ENCODE data around the gene ZCCHC24.

Gene ZCCHC24

GRCh38 chr10:79394664-79395063, 50.8 kb downstream of the ZCCHC24 start:
- no peak for DNase-seq

- no peak for DNase-seq
These were observed 51.4 kb downstream of the ZCCHC24 start for GRCh38 chr10:79393924-79394610.

- DNase-seq: no peak
These were observed 52.1 kb downstream of the ZCCHC24 start for GRCh38 chr10:79393221-79393923.

GRCh38 chr10:79392506-79393176, 52.8 kb downstream of the ZCCHC24 start:
- no peak for DNase-seq

GRCh38 chr10:79392020-79392398, 53.4 kb downstream of the ZCCHC24 start:
- DNase-seq: no peak

DNA sequence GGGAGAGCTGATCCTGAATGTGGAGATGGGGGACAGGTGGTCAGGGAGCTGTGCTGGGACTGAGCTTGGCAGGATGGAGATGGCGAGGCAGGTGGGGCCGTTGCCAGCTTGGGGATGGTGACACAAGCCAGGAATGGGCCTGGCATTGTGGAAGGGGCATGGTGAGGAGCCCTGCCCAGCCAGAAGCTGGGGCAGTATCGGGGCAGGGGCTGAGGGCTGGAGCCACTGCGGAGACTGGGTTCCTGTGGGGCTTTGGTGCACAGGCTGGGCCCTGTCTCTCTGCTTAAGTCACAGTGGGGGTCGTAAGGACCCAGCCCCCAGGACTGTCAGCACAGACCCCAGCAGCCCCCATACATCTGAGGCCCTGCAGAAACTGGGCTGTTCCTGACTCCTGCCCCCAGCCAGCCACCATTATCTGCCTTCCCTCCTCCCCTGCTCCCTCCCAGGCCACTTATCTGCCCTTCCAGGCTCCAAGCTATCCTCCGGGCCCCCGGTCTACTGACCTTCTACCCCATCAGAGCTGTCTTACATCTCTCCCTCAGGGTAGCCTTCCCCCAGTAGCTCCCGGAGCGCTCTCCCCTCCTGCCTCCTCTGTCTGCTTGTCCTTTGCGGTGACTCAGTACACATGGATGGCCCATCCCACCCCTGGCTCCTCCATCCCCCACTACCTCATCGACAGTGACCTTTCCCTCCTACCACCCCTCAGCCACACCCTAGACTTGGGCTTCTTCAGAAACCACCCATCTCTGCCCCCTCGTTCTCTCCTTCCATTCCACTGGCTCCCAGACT, 54.0 kb downstream of the ZCCHC24 start:
- no peak for DNase-seq

DNA sequence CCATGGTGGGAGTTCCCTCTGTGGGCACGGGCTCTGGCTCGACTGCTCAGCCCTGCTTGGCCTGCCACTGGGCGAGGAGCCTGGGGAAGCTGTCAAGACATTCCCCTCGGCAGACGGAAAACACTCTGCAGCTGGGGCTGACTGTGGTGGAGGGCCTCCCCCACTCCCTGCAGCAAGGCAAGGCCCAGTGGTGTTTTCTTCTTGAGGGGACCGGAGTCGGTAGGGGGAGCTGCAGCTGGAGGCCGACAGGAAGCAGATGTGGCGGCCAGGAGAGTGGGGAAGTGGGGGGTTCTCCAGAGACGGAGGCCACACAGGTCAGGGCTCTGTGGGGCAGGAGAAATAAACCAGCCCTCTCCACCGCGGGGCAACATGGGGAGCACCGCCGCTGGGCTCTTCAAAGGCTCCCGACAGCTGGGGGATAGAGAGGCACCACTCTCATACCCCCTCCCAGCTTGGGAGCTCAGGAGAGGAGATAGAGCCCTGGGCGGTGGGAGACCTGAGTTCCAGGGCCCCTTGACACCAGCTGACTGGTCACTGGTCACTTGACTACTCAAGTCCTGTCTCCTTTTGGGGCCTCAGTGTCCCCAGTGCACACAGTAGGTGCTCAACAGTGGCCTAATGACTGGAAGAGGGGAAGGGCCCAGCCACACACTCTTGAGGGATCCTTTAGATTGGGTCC, 54.7 kb downstream of the ZCCHC24 start:
- DNase-seq: no peak

GRCh38 chr10:79390057-79390456, 55.4 kb downstream of the ZCCHC24 start:
- no peak for DNase-seq

- no peak for DNase-seq
These were observed 57.2 kb downstream of the ZCCHC24 start for GRCh38 chr10:79387974-79388850.

DNA sequence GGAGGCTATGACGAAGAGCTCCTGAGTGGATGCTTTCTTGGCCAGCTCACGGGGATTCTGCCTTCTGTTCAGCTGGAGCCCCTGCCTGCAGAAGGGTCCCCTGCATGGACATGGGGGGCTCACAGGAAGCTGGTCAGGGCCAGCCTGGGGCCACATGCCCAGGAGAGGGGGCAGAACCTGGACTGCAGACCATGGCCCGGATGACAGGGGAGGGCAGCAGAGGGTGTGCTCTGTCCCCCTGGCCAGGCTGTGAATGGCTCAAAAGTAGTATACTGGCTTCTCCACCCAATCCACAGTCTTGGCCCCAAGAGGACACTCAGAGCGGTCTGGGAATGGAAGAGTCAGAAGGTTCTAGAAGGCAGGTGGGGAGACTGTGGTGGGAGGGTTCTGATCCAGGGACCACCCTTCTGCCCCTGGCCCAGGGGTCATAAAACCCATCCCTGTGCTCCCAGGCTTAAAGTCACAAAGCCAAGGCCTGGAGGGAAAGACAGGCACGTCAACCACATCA, 57.9 kb downstream of the ZCCHC24 start:
- no peak for DNase-seq

DNA sequence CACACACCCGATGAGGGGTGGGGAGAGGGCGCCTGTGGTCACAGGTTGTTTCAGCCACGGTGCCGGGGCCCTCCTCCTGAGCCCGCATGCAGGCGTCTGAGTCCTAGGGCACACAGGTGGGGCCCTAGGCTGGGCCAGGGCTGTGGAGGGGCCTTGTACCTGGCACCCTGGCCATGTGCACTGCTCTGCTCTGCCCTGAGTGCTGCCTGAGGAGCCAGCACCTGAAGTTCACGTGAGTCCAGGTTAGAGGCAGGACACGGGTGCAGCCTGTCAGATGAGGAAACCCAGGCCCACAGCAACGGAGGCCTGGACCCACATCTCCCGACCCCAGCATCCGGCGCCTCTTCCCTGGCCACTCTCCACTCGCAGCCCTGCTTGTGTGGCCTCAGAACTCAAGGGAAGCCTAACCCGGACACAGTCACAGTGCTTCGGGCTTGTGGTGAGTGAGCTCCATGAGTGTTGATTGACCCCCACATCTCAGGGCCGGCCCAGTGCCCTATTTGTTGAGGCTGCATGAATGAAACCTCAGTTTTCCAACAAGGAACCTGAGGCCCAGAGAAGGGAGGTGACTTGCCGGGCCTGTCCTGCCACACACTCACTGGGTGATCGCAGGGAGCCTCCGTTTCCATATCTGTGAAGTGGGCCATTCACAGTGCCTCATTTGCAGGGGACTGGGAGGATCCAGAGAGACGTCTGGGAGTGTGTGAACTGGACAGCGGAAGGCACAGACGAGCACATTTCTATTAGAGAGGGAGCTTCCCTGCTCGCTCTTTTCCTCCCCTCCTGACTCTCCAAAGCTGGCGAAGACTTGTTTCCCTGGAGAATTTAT, 58.6 kb downstream of the ZCCHC24 start:
- DNase-seq: peak; percentile 6

GRCh38 chr10:79385804-79386531, 59.5 kb downstream of the ZCCHC24 start:
- no peak for DNase-seq

DNA sequence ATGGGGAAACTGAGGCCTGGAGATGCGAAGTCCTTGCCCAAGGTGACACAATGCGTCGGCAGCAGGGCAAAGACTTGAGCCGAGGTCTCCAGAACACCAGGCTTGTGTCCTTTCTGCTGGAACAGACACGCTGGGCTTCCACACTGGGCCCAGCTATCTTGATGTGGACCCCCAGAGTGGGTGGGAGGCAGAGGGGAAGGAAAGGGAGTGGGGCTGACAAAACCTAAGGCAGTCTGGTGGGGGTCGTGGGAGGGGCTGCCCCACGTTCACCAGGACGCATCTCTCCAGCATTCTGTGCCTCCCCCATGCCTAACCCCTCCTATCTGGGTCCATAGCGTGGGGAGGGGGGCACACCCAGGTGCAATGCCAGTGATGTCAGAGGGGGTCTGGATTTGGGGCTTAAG, 60.0 kb downstream of the ZCCHC24 start:
- DNase-seq: no peak

DNA sequence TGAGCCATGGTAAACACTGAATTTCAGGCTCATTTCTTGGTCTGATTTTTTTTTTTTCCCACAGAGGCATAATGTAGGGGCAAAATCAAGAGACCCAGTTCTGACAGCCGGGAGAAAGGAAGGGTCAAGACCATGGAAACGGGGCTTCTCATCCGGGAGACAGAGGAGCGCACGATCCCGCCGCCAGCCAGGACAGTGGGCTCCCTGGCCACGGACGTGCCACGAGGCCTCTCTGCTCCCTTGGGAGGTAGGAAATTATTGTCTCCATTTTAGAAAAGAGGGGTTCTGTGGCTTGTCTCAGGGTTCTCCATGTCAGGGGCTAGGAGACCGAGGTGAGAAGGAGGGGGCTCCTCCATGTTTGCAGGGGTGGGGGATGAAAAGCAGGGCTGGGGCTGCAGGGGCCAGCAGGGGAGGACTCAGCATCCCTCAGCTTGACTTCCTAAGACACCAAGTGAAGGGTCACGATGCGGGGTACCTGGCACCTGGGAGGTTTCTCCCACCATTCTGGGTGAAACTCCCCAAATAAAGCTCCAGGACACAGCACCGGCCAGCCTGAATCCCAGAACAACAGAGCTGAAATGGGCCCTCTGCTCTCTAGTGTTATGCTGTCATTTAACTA, 60.5 kb downstream of the ZCCHC24 start:
- DNase-seq: no peak

- no peak for DNase-seq
These were observed 61.3 kb downstream of the ZCCHC24 start for GRCh38 chr10:79383974-79384606.

DNA sequence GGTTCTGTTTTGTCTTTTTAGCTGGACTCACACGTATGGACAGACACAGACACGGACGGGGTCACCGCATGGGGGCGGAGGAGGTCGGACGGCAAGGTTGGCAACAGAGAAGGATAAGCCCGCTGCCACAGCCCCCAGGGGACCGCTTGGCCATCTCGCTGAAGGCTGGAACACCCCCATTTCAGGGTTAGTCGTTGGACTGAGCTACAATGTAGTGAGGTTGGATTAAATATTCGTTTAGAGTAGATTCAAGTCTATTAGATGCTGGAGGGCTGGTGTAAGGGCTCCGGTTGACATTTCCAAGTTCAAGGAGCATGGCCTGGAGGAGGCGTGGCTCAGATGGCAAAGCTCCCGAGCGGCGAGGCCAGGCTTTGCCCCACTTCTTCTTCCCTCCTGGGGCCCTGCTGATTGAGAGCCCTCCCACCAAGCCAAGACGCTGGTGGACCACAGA, 62.9 kb downstream of the ZCCHC24 start:
- DNase-seq: no peak

DNA sequence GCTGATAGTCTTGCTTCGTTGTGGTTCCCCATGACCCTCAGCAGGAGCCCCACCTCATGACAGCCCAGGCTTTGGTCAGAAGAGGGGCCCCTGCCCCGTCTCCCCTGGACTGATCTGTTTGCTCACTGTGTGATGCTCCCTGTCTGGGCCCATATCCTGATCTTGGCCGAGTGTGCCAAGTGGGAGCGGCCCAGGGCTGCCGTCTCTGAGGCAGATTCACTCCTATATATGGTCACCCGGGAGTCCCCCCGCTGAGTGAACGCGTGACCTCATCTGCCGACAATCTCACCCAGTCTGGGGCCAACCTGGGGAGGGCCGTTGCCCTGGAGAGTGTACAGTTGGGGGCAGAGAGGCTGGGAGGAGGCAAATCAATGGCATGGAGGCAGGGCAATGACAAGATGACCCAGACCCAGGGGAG, 63.6 kb downstream of the ZCCHC24 start:
- DNase-seq: no peak

GRCh38 chr10:79380946-79381721, 64.3 kb downstream of the ZCCHC24 start:
- DNase-seq: no peak

All from retina (tissue), 1 donor.